ENCODE data around the gene CEACAM18. TPM values are rescaled to one million over a fixed set of nuclear protein-coding genes. Genes with fewer than 3 reads are reported as not detected.

The CEACAM18 gene
- total RNA-seq, 4 donors from 2014 or later: not detected

GRCh38 chr19:51458051-51458645, 20.2 kb upstream of the CEACAM18 start, which contains the start of gene SIGLEC8:
Gene SIGLEC8 (minus strand): TSS chr19:51458454. CDS start chr19:51458387, 67 bp downstream.
- WGBS: 70% methylated on average over 10 of the region's 10 CpGs
- TF ChIP-seq POLR2AphosphoS5 (IDR thresholded peaks at IDR 0.05): no peak
- no peak for TF ChIP-seq POLR2A (IDR thresholded peaks at IDR 0.05; ENCODE audit: low read depth)
- TF ChIP-seq CTCF (IDR thresholded peaks at IDR 0.05): no peak
- no peak for TF ChIP-seq EP300 (IDR thresholded peaks at IDR 0.05)
- Histone ChIP-seq H3K27me3 (peaks cover 0 to 84% (median 3%) of the 10 kb centered on the region in 4 donors), H3K9me3 (no peaks in the 10 kb centered on the region), H3K36me3 (no peaks in the 10 kb centered on the region), H3K4me1 (no peaks in the 10 kb centered on the region), H3K27ac (replicated peaks in 1 of 4) (no peak within 1 kb of the TSS), H3K4me3 (no peak within 1 kb of the TSS)
- intact Hi-C loops (cut with DNase I): no loop called here
- no peak for DNase-seq (ENCODE audit: extremely low spot score)

- Histone ChIP-seq H3K4me3 (no peak overlapping the region), H3K9me3 (no peaks in the 10 kb centered on the region), H3K4me1 (no peaks in the 10 kb centered on the region), H3K36me3 (no peaks in the 10 kb centered on the region), H3K27me3 (peaks cover 0 to 77% (median 3%) of the 10 kb centered on the region in 4 donors), H3K27ac (replicated peaks in 1 of 4) (no peak overlapping the region)
- intact Hi-C loops (cut with DNase I): no loop called here
- no peak for DNase-seq (ENCODE audit: extremely low spot score)
- 75% methylated on average over 13 of the region's 14 CpGs for WGBS
- TF ChIP-seq EP300 (IDR thresholded peaks at IDR 0.05) (no peak), CTCF (IDR thresholded peaks at IDR 0.05) (no peak), POLR2A (IDR thresholded peaks at IDR 0.05; ENCODE audit: low read depth) (no peak), POLR2AphosphoS5 (IDR thresholded peaks at IDR 0.05) (no peak)
These were observed 19.3 kb upstream of the CEACAM18 start for GRCh38 chr19:51458899-51459505.

- H3K27me3 ChIP-seq: peaks cover 0 to 67% (median 3%) of the 10 kb centered on the region in 4 donors
These were observed 18.0 kb upstream of the CEACAM18 start for GRCh38 chr19:51460164-51460992.

GRCh38 chr19:51461723-51462161, 16.6 kb upstream of the CEACAM18 start:
- Histone ChIP-seq H3K9me3 (no peaks in the 10 kb centered on the region), H3K27ac (replicated peaks in 1 of 4) (no peak overlapping the region), H3K27me3 (peaks cover 0 to 66% (median 3%) of the 10 kb centered on the region in 4 donors), H3K4me3 (no peak overlapping the region), H3K4me1 (no peaks in the 10 kb centered on the region), H3K36me3 (no peaks in the 10 kb centered on the region)
- WGBS: 47% methylated on average over 7 of the region's 8 CpGs
- no peak for TF ChIP-seq POLR2AphosphoS5 (IDR thresholded peaks at IDR 0.05)
- no peak for TF ChIP-seq CTCF (IDR thresholded peaks at IDR 0.05)
- TF ChIP-seq POLR2A (IDR thresholded peaks at IDR 0.05; ENCODE audit: low read depth): no peak
- TF ChIP-seq EP300 (IDR thresholded peaks at IDR 0.05): no peak
- no peak for DNase-seq (ENCODE audit: extremely low spot score)
- intact Hi-C loops (cut with DNase I): no loop called here

More at GRCh38 chr19:51460164-51460992, 18.0 kb upstream of the CEACAM18 start:
- H3K4me3 ChIP-seq: peak overlapping the region in 1 of 4 donors; percentile 30
- H3K27ac ChIP-seq (replicated peaks in 1 of 4): no peak overlapping the region
- intact Hi-C loops (cut with DNase I): no loop called here
- H3K36me3 ChIP-seq: no peaks in the 10 kb centered on the region
- no peak for DNase-seq (ENCODE audit: extremely low spot score)
- WGBS: 56% methylated on average over 13 of the region's 13 CpGs
- H3K9me3 ChIP-seq: no peaks in the 10 kb centered on the region
- TF ChIP-seq CTCF (IDR thresholded peaks at IDR 0.05) (no peak), POLR2A (IDR thresholded peaks at IDR 0.05; ENCODE audit: low read depth) (no peak), EP300 (IDR thresholded peaks at IDR 0.05) (no peak)
- no peaks in the 10 kb centered on the region for H3K4me1 ChIP-seq
